HepG2 (cell line): ENCODE data around the gene CLDN15. TPM values are rescaled to one million over a fixed set of nuclear protein-coding genes. Genes with fewer than 3 reads are reported as not detected.

Source experiments
- ATAC-seq: fragments of 200-7000 bp; cut with Tn5 transposase; 3 replicates; pipeline ENCODE4 v1.9.1; 2020; ENCODE audit warnings: mild to moderate bottlenecking, moderate library complexity
- BruUV-seq: library from RNA; stranded (reverse); fragments of 400-500 nt; replicated peaks from 2 replicates; lab custom pipeline; 2021; lab: Mats Ljungman, UMichigan
- CTCF ChIA-PET: fragments of 300-600 bp; formaldehyde crosslinking; extraction: SDS; loops from one replicate; lab custom pipeline; 2021; ENCODE audit warnings: low total read pairs, inconsistent platforms, low intra/inter-chr PET ratio; lab: Yijun Ruan, JAX
- POLR2A ChIA-PET: fragments of 350-600 bp; sonication (Branson Sonifier 250); formaldehyde crosslinking; loops from one replicate; lab custom pipeline; 2020; ENCODE audit warnings: antibody characterized with exemption, inconsistent platforms; lab: Yijun Ruan, JAX
- DNase-seq: peaks from one replicate; pipeline ENCODE4 v3.0.0-alpha.2; 2015; ENCODE audit warnings: low spot score
- FAIRE-seq: peaks from 3 replicates; lab custom pipeline; 2011; peaks lifted over from hg19 to GRCh38; lab: Jason Lieb, UNC
- H2AFZ ChIP-seq: one replicate; pipeline ENCODE4 v1.6.1; 2011; ENCODE audit warnings: low read length, inconsistent platforms
- H3K27ac ChIP-seq: fragments of 300-600 bp; 3 replicates; pipeline ENCODE4 v1.8.0; 2011; ENCODE audit warnings: mixed run types, mild to moderate bottlenecking, mixed read lengths, low read length, inconsistent platforms; ENCODE audit not compliant: insufficient read depth; ENCODE audit errors: extremely low read length
- H3K27me3 ChIP-seq, 2 experiments: fragments of 200-600 bp in 1 of 2; 2 replicates in 1 of 2; 3 replicates in 1 of 2; pipeline versions ENCODE4 v1.6.0 to v1.8.0; 2011; ENCODE audit warnings: low read length in 2 of 2, mild to moderate bottlenecking in 2 of 2, moderate library complexity in 2 of 2, inconsistent platforms in 1 of 2; ENCODE audit not compliant: insufficient read depth in 2 of 2, control insufficient read depth in 1 of 2
- H3K36me3 ChIP-seq, 2 experiments: fragments of 200-600 bp in 1 of 2; replicated peaks in 1 of 2; 2 replicates in 1 of 2; 3 replicates in 1 of 2; pipeline versions ENCODE4 v1.5.1 to v1.8.0; 2011; ENCODE audit warnings: low read length in 2 of 2, inconsistent platforms in 1 of 2; ENCODE audit not compliant: insufficient read depth in 2 of 2, control insufficient read depth in 1 of 2
- H3K4me1 ChIP-seq: 2 replicates; pipeline ENCODE4 v1.5.1; 2012; ENCODE audit warnings: low read length, inconsistent platforms; ENCODE audit not compliant: insufficient read depth
- H3K4me2 ChIP-seq: 2 replicates; pipeline ENCODE4 v1.6.0; 2011; ENCODE audit warnings: low read depth, low read length, inconsistent platforms
- H3K4me3 ChIP-seq, 3 experiments: fragments of 200-600 bp in 1 of 3; sonication (generic), shearing (Covaris generic) in 1 of 3; replicated peaks in 1 of 3; 2 replicates each; pipeline ENCODE4 v1.5.1; 2011 to 2016; ENCODE audit warnings: low read length in 3 of 3, inconsistent platforms in 2 of 3, low read depth in 2 of 3, mild to moderate bottlenecking in 2 of 3, control low read depth in 1 of 3, mixed read lengths in 1 of 3; ENCODE audit not compliant: insufficient read depth in 1 of 3
- H3K79me2 ChIP-seq: one replicate; pipeline ENCODE4 v1.6.1; 2011; ENCODE audit warnings: low read length, inconsistent platforms; ENCODE audit not compliant: insufficient read depth
- H3K9ac ChIP-seq: 2 replicates; pipeline ENCODE4 v1.6.0; 2011; ENCODE audit warnings: mild to moderate bottlenecking, low read depth, low read length, inconsistent platforms; ENCODE audit not compliant: insufficient read depth
- H3K9me3 ChIP-seq: 2 replicates; pipeline ENCODE4 v1.5.1; 2012; ENCODE audit warnings: mild to moderate bottlenecking, low read length
- H4K20me1 ChIP-seq: 2 replicates; pipeline ENCODE4 v1.6.0; 2011; ENCODE audit warnings: inconsistent platforms, mild to moderate bottlenecking, low read length, moderate library complexity; ENCODE audit not compliant: insufficient read depth
- ASH2L ChIP-seq: fragments of 300-600, 200-600 bp; sonication (generic); IDR thresholded peaks from 2 replicates; pipeline ENCODE4 v1.7.0; 2017; ENCODE audit warnings: low read depth, mild to moderate bottlenecking, moderate library complexity, mixed read lengths, low read length; ENCODE audit not compliant: insufficient read length
- ELF1 ChIP-seq: sonication (generic); formaldehyde crosslinking; IDR thresholded peaks from 2 replicates; pipeline ENCODE4 v1.4.0; 2020; ENCODE audit warnings: missing genetic modification reagents
- GZF1 ChIP-seq: sonication (generic); formaldehyde crosslinking; IDR thresholded peaks from 2 replicates; pipeline ENCODE4 v1.5.1; 2020; ENCODE audit warnings: mild to moderate bottlenecking, missing genetic modification reagents
- RBM39 ChIP-seq: fragments of 200-400 bp; formaldehyde crosslinking; IDR thresholded peaks from one replicate; pipeline ENCODE4 v1.6.1; 2018; ENCODE audit warnings: antibody characterized with exemption, mild to moderate bottlenecking, low read depth, low read length; ENCODE audit not compliant: poor library complexity, severe bottlenecking
- TCF12 ChIP-seq, 2 experiments: fragments of 450-650 bp in 1 of 2; sonication (generic) in 1 of 2; formaldehyde crosslinking in 1 of 2; IDR thresholded peaks; 2 replicates each; pipeline versions ENCODE4 v1.6.1 to v1.8.0; 2017 to 2022; ENCODE audit warnings: antibody characterized with exemption in 1 of 2, mild to moderate bottlenecking in 1 of 2, missing genetic modification reagents in 1 of 2, moderate library complexity in 1 of 2
- THYN1 ChIP-seq: sonication (generic); formaldehyde crosslinking; IDR thresholded peaks from 2 replicates; pipeline ENCODE4 v1.8.1; 2023; ENCODE audit warnings: low read depth, mild to moderate bottlenecking, moderate library complexity, missing genetic modification reagents, borderline replicate concordance
- ZBTB1 ChIP-seq: sonication (generic); formaldehyde crosslinking; IDR thresholded peaks from 2 replicates; pipeline ENCODE4 v1.4.0; 2020; ENCODE audit warnings: missing genetic modification reagents, borderline replicate concordance
- ZNF615 ChIP-seq: sonication (generic); formaldehyde crosslinking; IDR thresholded peaks from 2 replicates; pipeline ENCODE4 v1.5.0; 2020; ENCODE audit warnings: mild to moderate bottlenecking, missing genetic modification reagents, borderline replicate concordance
- ZNF629 ChIP-seq: sonication (generic); formaldehyde crosslinking; conservative IDR thresholded peaks from 2 replicates; pipeline ENCODE4 v1.5.0; 2020; ENCODE audit warnings: missing genetic modification reagents
- ZNF652 ChIP-seq: IDR thresholded peaks from 2 replicates; pipeline ENCODE4 v1.6.1; 2016; ENCODE audit warnings: low read depth, borderline replicate concordance
- WGBS: methylation state at CpG from one replicate; pipeline ENCODE4 v1.1.6; 2017; ENCODE audit warnings: low lambda C conversion rate; 5-methylcytosine and 5-hydroxymethylcytosine counted together
- in situ Hi-C: cut with HindIII; loops from 2 replicates; pipeline ENCODE4 v1.10.0; 2017; ENCODE audit warnings: low pct_unique_long_range_greater_than_20kb; ENCODE audit not compliant: extremely low pct_ligation_motif_present
- intact Hi-C: fragments of 100-400 bp; cut with micrococcal nuclease; formaldehyde crosslinking; loops from one replicate; pipeline ENCODE4 v1.10.0; 2022; ENCODE audit not compliant: unreplicated experiment
- polyA plus RNA-seq, 8 experiments: library from polyadenylated mRNA; depleted of rRNA in 3 of 8; stranded (reverse) in 7 of 8; unstranded in 1 of 8; fragments of >200 nt; fragmentation: Illumina TruSeq in 4 of 8; extraction: Trizol in 4 of 8; gene quantifications; 2 replicates each; pipeline versions ENCODE4 v1.2.1 to v1.2.3, GENCODE V29; 2011 to 2016; ENCODE audit warnings: low read depth in 4 of 8, missing spikeins in 1 of 8, mixed read lengths in 1 of 8; ENCODE audit not compliant: insufficient read depth in 1 of 8
- total RNA-seq, 5 experiments: library from RNA; depleted of rRNA; stranded (reverse); fragments of >200 nt; fragmentation: Illumina TruSeq; extraction: Trizol; gene quantifications; 2 replicates each; pipeline ENCODE4 v1.2.3, GENCODE V29; 2016; ENCODE audit warnings: low read depth in 1 of 5
- TF ChIP-seq, protein P1 (sequence below): sonication (generic); formaldehyde crosslinking; IDR thresholded peaks from 2 replicates; pipeline ENCODE4 v1.4.0; 2020; ENCODE audit warnings: low read depth, mild to moderate bottlenecking, missing genetic modification reagents
- TF ChIP-seq, protein P2 (sequence below): sonication (generic); formaldehyde crosslinking; IDR thresholded peaks from 2 replicates; pipeline ENCODE4 v1.9.0; 2021; ENCODE audit warnings: missing genetic modification reagents, borderline replicate concordance
- TF ChIP-seq, protein P3 (sequence below): sonication (generic); formaldehyde crosslinking; IDR thresholded peaks from 2 replicates; pipeline ENCODE4 v1.4.0; 2020; ENCODE audit warnings: missing genetic modification reagents, mild to moderate bottlenecking, borderline replicate concordance

CLDN15 gene
- total and polyA plus RNA-seq, 2 of the 13 experiments (the other 11 are each of a cell fraction or from before 2014, with no cell fraction given): 7.1 to 17.8 TPM

DNA sequence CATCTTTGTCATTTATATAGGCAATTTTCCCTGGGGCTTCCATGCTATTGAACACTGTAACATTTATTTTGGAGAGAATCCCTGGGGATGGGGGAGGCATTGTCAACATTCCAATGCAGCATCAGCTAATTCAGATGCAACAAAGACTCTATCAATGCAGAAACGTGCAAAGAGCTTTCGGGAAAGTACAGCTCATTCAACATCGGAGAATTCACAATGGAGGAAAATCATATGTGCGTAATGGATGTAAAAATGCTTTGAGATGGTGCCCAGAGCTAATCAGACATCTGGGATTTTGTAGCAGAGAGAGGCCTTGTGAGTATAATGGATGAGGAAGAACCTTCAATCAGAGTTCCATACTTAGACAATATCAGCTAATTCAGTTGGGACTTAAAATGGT is 35.6 kb upstream of the CLDN15 start:
- no peaks in the 10 kb centered on the region for H3K9me3 ChIP-seq
- DNase-seq (no peak), ATAC-seq (no peak), FAIRE-seq (no peak)
- in situ Hi-C loops (no loop called here), intact Hi-C loops (no loop called here)
- no peaks in the 10 kb centered on the region for H3K36me3 ChIP-seq
- no peak overlapping the region for H3K27ac ChIP-seq
- H3K79me2 ChIP-seq: no peaks in the 10 kb centered on the region
- H3K27me3 ChIP-seq: no peaks in the 10 kb centered on the region
- H2AFZ ChIP-seq: no peak overlapping the region
- H4K20me1 ChIP-seq: no peaks in the 10 kb centered on the region
- H3K4me1 ChIP-seq: no peaks in the 10 kb centered on the region
- BruUV-seq: no TSS peak
- POLR2A ChIA-PET: no interaction called here
- no peak overlapping the region for H3K4me3 ChIP-seq
- H3K4me2 ChIP-seq: no peak overlapping the region
- CTCF ChIA-PET: no interaction called here
- TF ChIP-seq TCF12 (IDR thresholded peaks at IDR 0.05): no peak
- no peak for TF ChIP-seq TCF12 (CRISPR knock-in tag; IDR thresholded peaks at IDR 0.05)
- no peak for TF ChIP-seq ZNF652
- no peak for TF ChIP-seq THYN1 (CRISPR knock-in tag)
- no peak for TF ChIP-seq ZNF615
- TF ChIP-seq, protein P1, sequence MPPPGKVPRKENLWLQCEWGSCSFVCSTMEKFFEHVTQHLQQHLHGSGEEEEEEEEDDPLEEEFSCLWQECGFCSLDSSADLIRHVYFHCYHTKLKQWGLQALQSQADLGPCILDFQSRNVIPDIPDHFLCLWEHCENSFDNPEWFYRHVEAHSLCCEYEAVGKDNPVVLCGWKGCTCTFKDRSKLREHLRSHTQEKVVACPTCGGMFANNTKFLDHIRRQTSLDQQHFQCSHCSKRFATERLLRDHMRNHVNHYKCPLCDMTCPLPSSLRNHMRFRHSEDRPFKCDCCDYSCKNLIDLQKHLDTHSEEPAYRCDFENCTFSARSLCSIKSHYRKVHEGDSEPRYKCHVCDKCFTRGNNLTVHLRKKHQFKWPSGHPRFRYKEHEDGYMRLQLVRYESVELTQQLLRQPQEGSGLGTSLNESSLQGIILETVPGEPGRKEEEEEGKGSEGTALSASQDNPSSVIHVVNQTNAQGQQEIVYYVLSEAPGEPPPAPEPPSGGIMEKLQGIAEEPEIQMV (CRISPR knock-in tag): no peak
- TF ChIP-seq, protein P2, sequence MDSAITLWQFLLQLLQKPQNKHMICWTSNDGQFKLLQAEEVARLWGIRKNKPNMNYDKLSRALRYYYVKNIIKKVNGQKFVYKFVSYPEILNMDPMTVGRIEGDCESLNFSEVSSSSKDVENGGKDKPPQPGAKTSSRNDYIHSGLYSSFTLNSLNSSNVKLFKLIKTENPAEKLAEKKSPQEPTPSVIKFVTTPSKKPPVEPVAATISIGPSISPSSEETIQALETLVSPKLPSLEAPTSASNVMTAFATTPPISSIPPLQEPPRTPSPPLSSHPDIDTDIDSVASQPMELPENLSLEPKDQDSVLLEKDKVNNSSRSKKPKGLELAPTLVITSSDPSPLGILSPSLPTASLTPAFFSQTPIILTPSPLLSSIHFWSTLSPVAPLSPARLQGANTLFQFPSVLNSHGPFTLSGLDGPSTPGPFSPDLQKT (CRISPR knock-in tag): no peak
- TF ChIP-seq ZNF629 (CRISPR knock-in tag): no peak
- TF ChIP-seq ZBTB1: no peak
- no peak for TF ChIP-seq ASH2L
- no peak for TF ChIP-seq ELF1 (CRISPR knock-in tag)
- TF ChIP-seq, protein P3, sequence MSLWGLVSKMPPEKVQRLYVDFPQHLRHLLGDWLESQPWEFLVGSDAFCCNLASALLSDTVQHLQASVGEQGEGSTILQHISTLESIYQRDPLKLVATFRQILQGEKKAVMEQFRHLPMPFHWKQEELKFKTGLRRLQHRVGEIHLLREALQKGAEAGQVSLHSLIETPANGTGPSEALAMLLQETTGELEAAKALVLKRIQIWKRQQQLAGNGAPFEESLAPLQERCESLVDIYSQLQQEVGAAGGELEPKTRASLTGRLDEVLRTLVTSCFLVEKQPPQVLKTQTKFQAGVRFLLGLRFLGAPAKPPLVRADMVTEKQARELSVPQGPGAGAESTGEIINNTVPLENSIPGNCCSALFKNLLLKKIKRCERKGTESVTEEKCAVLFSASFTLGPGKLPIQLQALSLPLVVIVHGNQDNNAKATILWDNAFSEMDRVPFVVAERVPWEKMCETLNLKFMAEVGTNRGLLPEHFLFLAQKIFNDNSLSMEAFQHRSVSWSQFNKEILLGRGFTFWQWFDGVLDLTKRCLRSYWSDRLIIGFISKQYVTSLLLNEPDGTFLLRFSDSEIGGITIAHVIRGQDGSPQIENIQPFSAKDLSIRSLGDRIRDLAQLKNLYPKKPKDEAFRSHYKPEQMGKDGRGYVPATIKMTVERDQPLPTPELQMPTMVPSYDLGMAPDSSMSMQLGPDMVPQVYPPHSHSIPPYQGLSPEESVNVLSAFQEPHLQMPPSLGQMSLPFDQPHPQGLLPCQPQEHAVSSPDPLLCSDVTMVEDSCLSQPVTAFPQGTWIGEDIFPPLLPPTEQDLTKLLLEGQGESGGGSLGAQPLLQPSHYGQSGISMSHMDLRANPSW: no peak
- TF ChIP-seq RBM39: no peak
- no peak for TF ChIP-seq GZF1 (CRISPR knock-in tag)
- TF ChIP-seq, all 625 proteins: peak for 0
- H3K9ac ChIP-seq: no peak overlapping the region
- WGBS: 32% methylated on average over 4 of the region's 4 CpGs
